Stomach (tissue), 4 donors: ENCODE data around the gene CPLX4.

ENCODE experiments used
- EP300 ChIP-seq: sonication (generic); formaldehyde crosslinking; IDR thresholded peaks from one replicate; pipeline ENCODE4 v1.6.1; 2017; ENCODE audit warnings: antibody characterized with exemption
- TF ChIP-seq, protein P1 (sequence below), 7 experiments: fragments of 450-650 bp in 4 of 7; fragments of 200-600 bp in 3 of 7; sonication (generic) in 3 of 7; IDR thresholded peaks; one replicate each; pipeline ENCODE4 v1.5.1; 2016 to 2019; ENCODE audit warnings: antibody characterized with exemption in 7 of 7, control low read depth in 2 of 7, mild to moderate bottlenecking in 1 of 7

DNA sequence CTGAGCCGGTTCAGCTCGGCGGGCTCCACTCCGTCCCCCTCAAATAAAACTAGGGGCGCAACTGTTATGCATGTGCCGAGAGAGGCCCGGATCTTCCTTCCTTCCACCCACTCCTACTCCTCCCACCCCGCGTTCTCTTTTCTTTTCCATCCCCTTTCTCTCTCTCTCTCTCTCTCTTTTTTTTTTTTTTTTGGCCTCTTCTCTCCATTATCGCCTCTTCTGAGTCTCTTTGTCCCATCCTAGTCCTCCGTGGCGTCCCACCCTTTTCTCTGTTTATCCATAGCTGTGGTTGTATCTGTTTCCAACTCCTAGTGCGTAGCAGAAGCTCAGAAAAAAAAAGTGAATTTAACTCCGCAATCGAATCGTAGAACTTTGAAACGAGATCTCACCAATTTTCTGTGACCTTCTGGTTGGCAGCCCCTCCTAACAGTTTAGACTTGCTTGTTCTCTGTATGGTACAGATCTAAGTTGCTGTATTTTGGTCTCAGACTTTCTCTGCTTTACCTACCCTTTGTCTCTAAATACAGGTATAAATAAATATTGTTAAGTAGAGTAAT lies 48.8 kb downstream of the CPLX4 start:
- no peak for TF ChIP-seq EP300
- TF ChIP-seq, protein P1, sequence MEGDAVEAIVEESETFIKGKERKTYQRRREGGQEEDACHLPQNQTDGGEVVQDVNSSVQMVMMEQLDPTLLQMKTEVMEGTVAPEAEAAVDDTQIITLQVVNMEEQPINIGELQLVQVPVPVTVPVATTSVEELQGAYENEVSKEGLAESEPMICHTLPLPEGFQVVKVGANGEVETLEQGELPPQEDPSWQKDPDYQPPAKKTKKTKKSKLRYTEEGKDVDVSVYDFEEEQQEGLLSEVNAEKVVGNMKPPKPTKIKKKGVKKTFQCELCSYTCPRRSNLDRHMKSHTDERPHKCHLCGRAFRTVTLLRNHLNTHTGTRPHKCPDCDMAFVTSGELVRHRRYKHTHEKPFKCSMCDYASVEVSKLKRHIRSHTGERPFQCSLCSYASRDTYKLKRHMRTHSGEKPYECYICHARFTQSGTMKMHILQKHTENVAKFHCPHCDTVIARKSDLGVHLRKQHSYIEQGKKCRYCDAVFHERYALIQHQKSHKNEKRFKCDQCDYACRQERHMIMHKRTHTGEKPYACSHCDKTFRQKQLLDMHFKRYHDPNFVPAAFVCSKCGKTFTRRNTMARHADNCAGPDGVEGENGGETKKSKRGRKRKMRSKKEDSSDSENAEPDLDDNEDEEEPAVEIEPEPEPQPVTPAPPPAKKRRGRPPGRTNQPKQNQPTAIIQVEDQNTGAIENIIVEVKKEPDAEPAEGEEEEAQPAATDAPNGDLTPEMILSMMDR (IDR thresholded peaks at IDR 0.05): no peak
